IMR-90 (cell line): ENCODE results near the gene PCGF5.

Experiments
- BHLHE40 ChIP-seq: fragments of 150-350 bp; IDR thresholded peaks from 2 replicates; pipeline ENCODE4 v1.6.1; 2016; ENCODE audit warnings: mild to moderate bottlenecking, low read depth, low read length
- CEBPB ChIP-seq: IDR thresholded peaks from 2 replicates; pipeline ENCODE4 v1.6.1; 2012; ENCODE audit warnings: low read depth, low read length, improper control_type of control experiment
- CHD1 ChIP-seq: IDR thresholded peaks from 2 replicates; pipeline ENCODE4 v1.6.1; 2012; ENCODE audit warnings: low read depth, low read length, improper control_type of control experiment
- POLR2A ChIP-seq: IDR thresholded peaks from 2 replicates; pipeline ENCODE4 v1.6.1; 2012; ENCODE audit warnings: mild to moderate bottlenecking, low read depth, low read length
- RAD21 ChIP-seq: IDR thresholded peaks from 2 replicates; pipeline ENCODE4 v1.6.1; 2012; ENCODE audit warnings: low read length, improper control_type of control experiment
- RFX5 ChIP-seq: IDR thresholded peaks from 2 replicates; pipeline ENCODE4 v1.8.0; 2012; ENCODE audit warnings: low read depth, mild to moderate bottlenecking, low read length, moderate library complexity
- TF ChIP-seq, protein P1 (sequence below): conservative IDR thresholded peaks from 2 replicates; pipeline ENCODE4 v1.5.1; 2012; ENCODE audit warnings: mild to moderate bottlenecking, low read depth, low read length, improper control_type of control experiment

DNA sequence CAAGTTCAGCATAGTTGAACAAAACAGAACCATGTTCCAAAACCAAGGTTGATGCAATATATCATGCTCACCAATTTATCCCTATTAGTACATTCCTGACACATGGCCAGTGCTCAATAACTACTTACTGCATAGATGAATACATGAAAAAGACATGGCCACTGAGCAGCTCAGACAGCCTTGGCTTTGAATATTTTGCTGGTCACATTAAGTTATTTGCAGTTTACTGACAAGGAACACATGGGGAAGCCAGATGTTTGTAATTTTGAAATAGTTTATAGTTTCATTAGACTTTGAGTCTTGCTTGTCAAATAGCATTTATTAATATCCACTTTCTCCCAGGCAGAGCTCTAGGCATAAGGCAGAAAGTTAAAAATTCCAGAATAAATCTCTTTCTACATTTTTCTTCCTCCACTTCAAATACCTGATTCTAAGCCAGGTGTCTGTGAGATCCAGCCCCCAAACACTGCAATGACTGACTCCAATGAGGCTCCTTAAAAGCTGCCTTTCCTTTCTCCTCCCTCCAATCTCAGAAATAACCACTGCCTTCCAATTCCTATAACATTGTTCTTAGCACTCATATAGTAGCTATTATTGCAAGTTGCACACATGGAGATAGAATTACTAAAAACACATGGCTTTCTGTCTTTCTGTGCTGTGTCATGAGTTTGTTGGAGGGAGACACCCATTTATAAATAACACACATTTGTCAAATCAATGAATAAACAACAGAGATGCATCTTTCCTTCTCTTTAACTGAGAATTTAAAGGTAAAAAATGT lies 91.3 kb downstream of the PCGF5 start:
- TF ChIP-seq, protein P1, sequence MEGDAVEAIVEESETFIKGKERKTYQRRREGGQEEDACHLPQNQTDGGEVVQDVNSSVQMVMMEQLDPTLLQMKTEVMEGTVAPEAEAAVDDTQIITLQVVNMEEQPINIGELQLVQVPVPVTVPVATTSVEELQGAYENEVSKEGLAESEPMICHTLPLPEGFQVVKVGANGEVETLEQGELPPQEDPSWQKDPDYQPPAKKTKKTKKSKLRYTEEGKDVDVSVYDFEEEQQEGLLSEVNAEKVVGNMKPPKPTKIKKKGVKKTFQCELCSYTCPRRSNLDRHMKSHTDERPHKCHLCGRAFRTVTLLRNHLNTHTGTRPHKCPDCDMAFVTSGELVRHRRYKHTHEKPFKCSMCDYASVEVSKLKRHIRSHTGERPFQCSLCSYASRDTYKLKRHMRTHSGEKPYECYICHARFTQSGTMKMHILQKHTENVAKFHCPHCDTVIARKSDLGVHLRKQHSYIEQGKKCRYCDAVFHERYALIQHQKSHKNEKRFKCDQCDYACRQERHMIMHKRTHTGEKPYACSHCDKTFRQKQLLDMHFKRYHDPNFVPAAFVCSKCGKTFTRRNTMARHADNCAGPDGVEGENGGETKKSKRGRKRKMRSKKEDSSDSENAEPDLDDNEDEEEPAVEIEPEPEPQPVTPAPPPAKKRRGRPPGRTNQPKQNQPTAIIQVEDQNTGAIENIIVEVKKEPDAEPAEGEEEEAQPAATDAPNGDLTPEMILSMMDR, result no peak
- TF ChIP-seq RAD21 (no peak), CEBPB (no peak), RFX5 (no peak), CHD1 (no peak), POLR2A (no peak), BHLHE40 (no peak)
